DMS114 treated with DMSO at 0.1 percent for 48 hours (cell line): Measurements from ENCODE around the gene CDC23.
A peak's percentile ranks its signal among the peaks of the same experiment; 100 is the strongest.
"Not testable (repeated sequence)": the region's sequence is repeated elsewhere in the genome, so short reads cannot be mapped to it uniquely, and the experiment has no call there.

Experiments used
- DNase-seq: peaks from one replicate; lab custom pipeline; 2025; ENCODE audit not compliant: unreplicated experiment; lab: John Stamatoyannopoulos, UW

The CDC23 gene

GRCh38 chr5:138213161-138214029 is at the start of gene CDC23:
CDC23 (minus strand) TSS chr5:138213323; CDS start chr5:138213312, 11 bp downstream.
- DNase-seq = peak; percentile 99

GRCh38 chr5:138258704-138259292 is 45.7 kb upstream of the CDC23 start:
- DNase-seq = no peak

- DNase-seq = no peak
These were observed 44.5 kb upstream of the CDC23 start for GRCh38 chr5:138257583-138257982.

- DNase-seq = no peak
These were observed 39.8 kb upstream of the CDC23 start for GRCh38 chr5:138252944-138253343.

GRCh38 chr5:138247800-138248199 is 34.7 kb upstream of the CDC23 start:
- DNase-seq = not testable (repeated sequence)

GRCh38 chr5:138246822-138247221 is 33.7 kb upstream of the CDC23 start:
- no peak for DNase-seq

- DNase-seq = no peak
These were observed 33.2 kb upstream of the CDC23 start for GRCh38 chr5:138246334-138246733.

- no peak for DNase-seq
These were observed 32.6 kb upstream of the CDC23 start for GRCh38 chr5:138245717-138246116.

GRCh38 chr5:138243794-138244193 is 30.7 kb upstream of the CDC23 start:
- no peak for DNase-seq

GRCh38 chr5:138241688-138242571 is 28.8 kb upstream of the CDC23 start:
- DNase-seq = peak; percentile 23

GRCh38 chr5:138240650-138241385 is 27.7 kb upstream of the CDC23 start:
- DNase-seq = no peak

- DNase-seq = no peak
These were observed 24.9 kb upstream of the CDC23 start for GRCh38 chr5:138238034-138238433.

GRCh38 chr5:138234651-138235050 is 21.5 kb upstream of the CDC23 start:
- DNase-seq = no peak

- no peak for DNase-seq
These were observed 20.2 kb upstream of the CDC23 start for GRCh38 chr5:138233280-138233679.

GRCh38 chr5:138230981-138231589 is 18.0 kb upstream of the CDC23 start:
- no peak for DNase-seq

GRCh38 chr5:138230261-138230660 is 17.1 kb upstream of the CDC23 start:
- no peak for DNase-seq

- no peak for DNase-seq
These were observed 16.3 kb upstream of the CDC23 start for GRCh38 chr5:138229387-138229786.

GRCh38 chr5:138226910-138227309 is 13.8 kb upstream of the CDC23 start:
- DNase-seq = no peak

GRCh38 chr5:138224712-138225111 is 11.6 kb upstream of the CDC23 start:
- DNase-seq = no peak

GRCh38 chr5:138223532-138223931 is 10.4 kb upstream of the CDC23 start:
- DNase-seq = no peak
